Amygdala (tissue), 56 donors: ENCODE data around the gene CBLN4.

ENCODE experiments used
- DNase-seq, 56 donors: peaks; one replicate each; lab custom pipeline; 2025; lab: John Stamatoyannopoulos, UW

CBLN4 gene

DNA sequence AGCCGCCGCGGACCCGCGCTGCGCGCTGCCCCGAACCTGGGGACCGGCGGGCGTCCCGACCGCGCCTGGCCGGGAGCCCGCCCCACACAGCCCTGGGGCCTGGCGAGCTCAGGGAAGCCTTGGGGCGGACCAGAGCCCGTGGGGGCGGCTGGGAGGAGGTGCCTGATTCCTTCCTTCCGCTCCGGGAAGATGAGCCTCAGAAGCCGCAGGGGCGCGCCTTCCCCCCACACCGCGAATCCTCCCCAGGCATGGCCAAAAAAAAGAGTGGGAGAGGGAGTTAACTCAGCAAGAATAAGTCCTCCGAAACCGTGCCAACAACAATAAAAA, at the start of gene CBLN4:
Gene CBLN4 (minus strand): TSS at position 131 of the 327 bp plus-strand sequence. CDS start 1,348 bp downstream, outside the sequence.
- DNase-seq, result peak in 2 of 56 donors; percentile 23 to 31

DNA sequence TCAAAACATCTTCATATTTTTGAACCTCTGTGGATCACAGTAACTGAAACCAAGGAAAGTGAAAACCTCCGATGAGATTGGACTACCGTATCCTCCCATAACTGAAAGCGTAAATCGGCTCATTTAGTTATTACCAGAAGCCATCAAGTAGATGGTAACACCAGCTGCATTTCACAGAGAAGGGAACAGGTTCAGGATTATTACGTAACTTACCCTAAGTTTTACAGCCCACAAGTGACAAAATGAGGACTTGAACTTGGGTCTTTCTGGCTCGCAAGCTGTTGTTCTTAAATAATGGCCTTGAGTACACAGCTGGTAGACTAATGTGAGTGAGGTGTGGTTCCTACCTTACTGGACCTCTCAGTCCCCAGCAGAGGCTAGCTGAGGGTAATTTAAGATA, 37.9 kb upstream of the CBLN4 start:
- DNase-seq, result no peak

GRCh38 chr20:56032251-56032650, 26.9 kb upstream of the CBLN4 start:
- no peak for DNase-seq

GRCh38 chr20:56018716-56019115, 13.4 kb upstream of the CBLN4 start:
- no peak for DNase-seq

- no peak for DNase-seq
Measured at GRCh38 chr20:56018194-56018593, 12.9 kb upstream of the CBLN4 start.

- DNase-seq, result no peak
Measured at GRCh38 chr20:56017560-56017959, 12.2 kb upstream of the CBLN4 start.

DNA sequence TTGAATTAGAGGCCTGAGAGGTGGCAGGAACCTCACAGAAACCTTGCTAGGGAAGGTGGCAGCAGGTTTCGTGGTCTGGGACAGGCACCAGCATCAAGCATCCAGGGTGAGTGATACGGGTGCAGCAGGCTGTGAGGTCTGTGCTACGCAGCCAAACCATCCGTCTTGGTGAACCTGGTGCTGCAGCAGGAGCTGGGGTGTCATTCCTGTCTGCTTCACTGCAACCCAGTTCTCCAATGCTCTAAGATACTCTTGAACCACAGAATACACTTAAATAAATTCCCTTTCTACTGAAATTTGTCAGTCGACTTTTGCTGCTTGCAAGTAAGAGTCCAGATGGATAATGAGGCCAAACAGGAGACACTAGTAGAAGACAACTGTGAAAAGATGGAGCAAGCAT, 9.7 kb upstream of the CBLN4 start:
- DNase-seq, result no peak

DNA sequence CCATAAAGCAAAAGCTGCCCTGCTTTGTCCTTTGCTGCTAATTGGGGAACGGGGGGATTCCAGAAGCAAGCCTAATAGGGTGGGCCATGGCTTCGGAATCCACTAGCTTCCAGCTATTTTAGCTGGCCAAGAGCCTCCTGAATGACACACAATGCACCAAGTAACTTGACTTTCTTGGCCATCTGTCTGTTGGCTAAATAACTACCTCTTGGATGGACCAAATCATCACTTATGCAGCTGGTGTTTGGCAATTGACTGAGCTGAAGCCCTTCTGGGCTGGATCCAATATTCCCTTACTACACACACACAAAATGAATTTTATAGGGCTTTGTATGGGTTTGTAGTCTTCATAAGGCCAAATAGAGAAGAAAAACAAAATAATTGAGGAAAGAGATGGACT, 8.8 kb upstream of the CBLN4 start:
- DNase-seq, result no peak

DNA sequence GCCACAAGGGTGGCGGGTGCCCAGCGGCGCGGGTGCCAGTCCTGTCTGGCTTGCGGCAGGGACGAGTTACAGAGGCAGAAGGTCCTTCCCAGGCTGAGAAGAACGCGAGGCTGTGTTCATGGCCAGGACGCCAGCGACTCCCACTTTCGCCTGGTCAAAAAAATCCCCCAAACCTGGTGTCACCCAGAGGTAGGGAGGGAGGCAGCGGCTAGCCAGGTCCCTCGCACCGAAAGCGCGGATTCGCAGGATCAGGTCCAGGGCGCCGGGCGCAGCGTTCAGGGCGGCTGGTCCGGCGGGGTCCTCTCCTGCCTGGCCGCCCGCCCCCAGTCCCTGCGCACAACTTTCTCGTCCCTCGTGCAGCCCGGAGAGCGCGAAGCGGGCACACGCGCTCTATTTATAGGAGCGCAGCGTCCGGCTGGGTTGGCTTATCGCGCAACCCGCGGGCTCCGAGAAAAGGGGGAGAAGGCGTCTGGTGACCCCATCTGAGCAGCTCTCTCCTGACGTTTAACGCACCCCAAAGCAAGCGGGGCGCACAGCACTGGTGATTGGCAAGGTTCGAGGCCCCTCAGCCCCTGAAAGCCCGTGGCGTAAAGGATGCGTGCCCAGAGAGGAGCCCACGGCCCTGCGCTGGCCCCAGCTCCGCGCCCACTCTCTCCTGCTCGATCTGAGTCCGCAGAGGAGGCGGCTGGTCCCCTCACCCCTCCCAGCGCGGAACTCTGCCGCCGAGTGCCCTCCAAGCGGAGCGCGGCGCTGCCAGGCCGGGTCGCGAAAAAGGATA, 519 bp downstream of the CBLN4 start:
- DNase-seq, result peak in 1 of 56 donors; percentile 31

DNA sequence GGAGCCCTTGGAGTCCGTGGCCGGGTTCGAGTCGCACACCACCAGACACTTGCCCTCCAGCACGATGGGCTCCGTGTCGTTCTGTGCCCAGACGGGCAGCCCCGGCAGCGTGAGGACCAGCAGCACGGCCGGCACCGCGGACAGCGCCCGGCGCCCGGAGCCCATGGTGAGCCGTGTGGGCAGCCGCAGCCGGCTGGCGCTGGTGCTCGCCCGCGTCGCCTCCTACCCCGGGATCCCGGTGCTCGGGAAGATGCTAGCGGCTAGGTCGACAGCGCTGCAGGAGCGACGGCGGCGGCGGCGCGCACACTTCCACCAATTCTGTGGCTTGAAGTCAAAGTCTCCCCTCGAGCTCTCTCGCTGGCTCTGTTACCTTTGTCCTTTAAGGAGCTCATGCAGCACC, 1.3 kb downstream of the CBLN4 start:
- DNase-seq, result peak in 2 of 56 donors; percentile 4 to 24

GRCh38 chr20:56002908-56003800, 2.2 kb downstream of the CBLN4 start:
- DNase-seq, result peak in 2 of 56 donors; percentile 1 to 4

DNA sequence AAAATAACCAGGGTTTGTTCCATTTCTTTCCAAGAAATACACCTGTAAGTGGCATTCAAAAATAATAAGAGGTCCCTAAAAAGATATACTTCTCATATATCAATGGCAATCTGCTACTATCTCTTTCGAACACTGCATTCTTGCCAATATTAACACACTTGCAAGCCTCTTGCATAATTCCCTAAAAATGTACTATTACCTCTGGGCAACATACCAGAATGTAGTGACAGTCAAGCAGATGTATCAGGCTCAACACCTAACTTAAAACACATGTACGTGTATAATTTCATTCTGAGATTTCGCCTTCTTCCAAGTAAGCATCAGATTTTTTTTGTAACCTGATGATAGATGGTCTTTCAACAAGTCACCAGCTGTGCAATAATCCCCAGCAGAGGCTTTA, 3.4 kb downstream of the CBLN4 start:
- no peak for DNase-seq

DNA sequence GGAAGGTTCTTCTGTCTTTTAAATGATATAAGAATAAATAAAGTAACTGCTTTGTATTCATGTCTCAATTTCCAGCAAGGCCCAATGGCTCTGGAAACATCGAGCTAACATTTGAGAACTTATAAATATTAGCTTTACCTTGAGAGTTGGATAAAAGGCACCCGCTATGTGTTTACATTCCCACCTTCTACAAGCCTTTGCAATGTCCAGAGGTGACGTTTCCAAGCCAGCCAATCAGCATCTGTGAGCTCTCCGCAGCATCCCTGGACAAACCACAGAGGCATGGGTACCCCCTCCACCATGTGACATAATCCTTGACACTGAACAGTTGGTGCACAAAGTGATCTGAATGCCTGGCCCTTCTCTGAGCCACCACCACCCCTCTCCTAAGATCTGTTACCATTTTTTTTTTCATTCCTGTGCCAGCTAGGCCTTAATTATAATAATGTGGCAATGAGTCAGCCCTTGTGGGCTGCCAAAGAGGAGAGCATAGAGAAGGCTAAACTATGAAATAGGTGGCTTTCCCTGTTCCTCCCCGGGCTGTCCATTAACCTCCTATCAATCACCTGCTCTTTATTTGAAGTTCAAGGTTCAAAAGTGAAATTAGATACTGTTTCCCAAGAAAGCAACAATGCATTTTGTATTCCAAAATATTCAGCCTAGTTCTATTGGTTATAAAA, 4.1 kb downstream of the CBLN4 start:
- no peak for DNase-seq

DNA sequence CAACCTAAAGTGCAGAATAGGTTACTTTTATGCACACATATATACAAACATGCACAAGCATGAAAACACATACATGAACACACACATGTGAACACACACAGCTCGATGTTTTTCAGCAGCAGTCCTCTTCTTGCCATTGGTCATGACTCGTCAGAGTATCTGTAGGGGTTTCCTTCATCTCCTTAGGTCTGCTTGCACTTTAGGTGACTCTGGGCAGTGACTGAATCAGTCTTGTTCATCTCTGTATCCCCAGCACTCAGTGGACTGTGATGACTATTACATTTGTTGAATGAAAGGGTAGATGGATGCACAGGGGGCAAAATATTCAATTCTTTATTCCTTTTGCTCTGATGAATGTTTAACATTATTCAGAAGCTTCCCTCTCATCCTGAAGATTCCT, 26.8 kb downstream of the CBLN4 start:
- DNase-seq, result no peak

DNA sequence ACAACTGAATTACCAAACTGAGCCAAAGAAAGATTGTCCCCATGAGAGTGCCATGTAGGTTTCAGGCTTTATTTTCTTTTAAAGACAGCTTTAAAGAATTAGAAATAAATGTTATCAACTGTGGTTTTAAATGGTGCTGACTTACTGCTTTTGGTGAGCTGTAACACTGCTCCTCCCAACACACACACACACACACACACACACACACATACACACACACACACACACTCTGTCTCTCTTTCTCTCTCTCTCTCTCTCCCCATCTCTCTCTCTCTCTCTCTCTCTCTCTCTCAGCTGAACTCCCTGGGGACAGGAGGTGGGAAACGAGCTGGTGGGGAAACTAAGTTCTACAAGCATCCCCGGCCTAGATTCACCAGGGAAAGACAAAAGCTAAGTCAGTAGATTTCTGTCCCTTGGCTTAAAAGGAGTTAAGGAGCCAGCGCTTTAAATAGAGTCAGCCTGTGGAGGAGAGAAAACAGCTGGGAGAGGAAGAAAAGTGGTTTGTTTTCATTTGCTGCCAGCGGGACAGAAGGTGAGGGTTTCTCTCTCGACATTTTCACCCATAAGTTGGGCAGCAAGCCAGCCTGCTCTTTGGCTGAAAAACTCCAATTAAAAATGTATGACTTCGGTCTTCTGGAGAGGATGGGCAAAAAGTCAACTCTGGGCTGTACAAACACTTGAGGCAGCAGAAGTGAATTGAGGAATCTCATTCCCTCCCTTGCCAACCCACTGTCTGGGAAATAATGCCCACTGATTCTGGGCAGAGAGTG, 27.4 kb downstream of the CBLN4 start:
- DNase-seq, result peak in 1 of 56 donors; percentile 2

- no peak for DNase-seq
Measured at GRCh38 chr20:55974491-55975202, 30.7 kb downstream of the CBLN4 start.

- DNase-seq, result no peak
Measured at GRCh38 chr20:55964790-55965189, 40.5 kb downstream of the CBLN4 start.

GRCh38 chr20:55961376-55962330, 43.7 kb downstream of the CBLN4 start:
- no peak for DNase-seq

DNA sequence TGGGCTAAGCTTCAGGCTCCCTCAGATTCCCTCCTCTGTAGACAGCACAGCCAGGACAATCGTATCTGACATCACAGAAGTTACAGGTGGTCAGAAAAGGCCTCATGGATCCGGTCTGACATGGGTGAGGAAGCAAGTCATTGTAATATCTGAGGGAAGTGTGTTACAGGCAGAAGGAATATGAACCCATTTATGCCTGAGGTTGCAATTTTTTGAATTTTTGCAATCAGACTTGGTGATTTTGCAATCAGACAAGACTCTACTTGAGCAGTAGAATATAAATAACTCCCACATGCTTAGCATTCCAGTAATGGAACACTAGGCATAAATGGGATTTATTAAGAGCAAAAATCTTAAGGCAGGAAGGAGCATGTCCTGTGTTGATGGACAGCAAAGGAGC, 52.1 kb downstream of the CBLN4 start:
- no peak for DNase-seq
